ENCODE data around the gene MYBPC2.
A peak's percentile ranks its signal among the peaks of the same experiment; 100 is the strongest.

The MYBPC2 gene

GRCh38 chr19:50459067-50459456 is 26.4 kb downstream of the MYBPC2 start:
- no peak overlapping the region for H2BK12ac ChIP-seq (ENCODE audit: low read length)
- H4K12ac ChIP-seq (ENCODE audit: low read depth, low read length): no peak overlapping the region
- no peaks in the 10 kb centered on the region for H3K79me2 ChIP-seq (ENCODE audit: control insufficient read depth, insufficient read depth, low read length, poor library complexity)
- H4K8ac ChIP-seq (ENCODE audit: low read depth, low read length): no peak overlapping the region
- no peaks in the 10 kb centered on the region for H3K27me3 ChIP-seq (ENCODE audit: insufficient read depth, low read length)
- no peak for DNase-seq
- no peaks in the 10 kb centered on the region for H3K36me3 ChIP-seq (ENCODE audit: control insufficient read depth in 1 of 2, insufficient read depth in 2 of 2, low read length in 2 of 2)
- H3K9ac ChIP-seq (ENCODE audit: low read length): no peak overlapping the region
- no peak overlapping the region for H3K4ac ChIP-seq (ENCODE audit: low read depth, low read length)
- H2AK5ac ChIP-seq (ENCODE audit: low read length): no peak overlapping the region
- no peak overlapping the region for H3K23ac ChIP-seq (ENCODE audit: low read length)
- peaks cover 0 to 4% of the 10 kb centered on the region in 2 experiments for H3K4me1 ChIP-seq (ENCODE audit: control insufficient read depth in 1 of 2, insufficient read depth in 2 of 2, low read length in 2 of 2)
- no peak overlapping the region for H3K4me2 ChIP-seq (ENCODE audit: low read length)
- no peak overlapping the region for H2AFZ ChIP-seq (ENCODE audit: insufficient read depth, low read length, poor library complexity)
- no peak overlapping the region for H4K91ac ChIP-seq (ENCODE audit: low read depth, low read length)
- no CpG with 5 or more reads among the region's 32 CpGs for WGBS (ENCODE audit: extremely low coverage, insufficient coverage, insufficient read length)
- H2BK5ac ChIP-seq (ENCODE audit: low read depth, low read length, poor library complexity): no peak overlapping the region
- H3K4me3 ChIP-seq (ENCODE audit: low read depth, low read length): no peak overlapping the region
- no peak overlapping the region for H3K14ac ChIP-seq (ENCODE audit: low read length)
- H3K79me1 ChIP-seq (ENCODE audit: low read length): no peaks in the 10 kb centered on the region
- no peak overlapping the region for H3K18ac ChIP-seq (ENCODE audit: low read length)
- peaks cover 2% of the 10 kb centered on the region for H3K9me3 ChIP-seq (ENCODE audit: insufficient read depth, low read depth, low read length)
- no peak overlapping the region for H3K27ac ChIP-seq (ENCODE audit: low read depth, low read length)
- H2BK120ac ChIP-seq (ENCODE audit: insufficient read depth, low read length, poor library complexity): no peak overlapping the region

- Histone ChIP-seq H2BK12ac (ENCODE audit: low read length) (no peak overlapping the region), H4K91ac (ENCODE audit: low read depth, low read length) (no peak overlapping the region), H3K79me1 (ENCODE audit: low read length) (no peaks in the 10 kb centered on the region), H2BK120ac (ENCODE audit: insufficient read depth, low read length, poor library complexity) (peak overlapping the region; percentile 28), H4K12ac (ENCODE audit: low read depth, low read length) (no peak overlapping the region), H3K23ac (ENCODE audit: low read length) (no peak overlapping the region), H2AFZ (ENCODE audit: insufficient read depth, low read length, poor library complexity) (no peak overlapping the region), H3K36me3 (ENCODE audit: control insufficient read depth in 1 of 2, insufficient read depth in 2 of 2, low read length in 2 of 2) (no peaks in the 10 kb centered on the region), H3K9ac (ENCODE audit: low read length) (no peak overlapping the region), H4K8ac (ENCODE audit: low read depth, low read length) (no peak overlapping the region), H2BK5ac (ENCODE audit: low read depth, low read length, poor library complexity) (no peak overlapping the region), H3K4me3 (ENCODE audit: low read depth, low read length) (no peak overlapping the region), H3K27me3 (ENCODE audit: insufficient read depth, low read length) (no peaks in the 10 kb centered on the region), H3K4ac (ENCODE audit: low read depth, low read length) (no peak overlapping the region), H3K4me1 (ENCODE audit: control insufficient read depth in 1 of 2, insufficient read depth in 2 of 2, low read length in 2 of 2) (peaks cover 0 to 4% of the 10 kb centered on the region in 2 experiments), H3K27ac (ENCODE audit: low read depth, low read length) (no peak overlapping the region), H3K4me2 (ENCODE audit: low read length) (no peak overlapping the region), H3K79me2 (ENCODE audit: control insufficient read depth, insufficient read depth, low read length, poor library complexity) (no peaks in the 10 kb centered on the region), H2AK5ac (ENCODE audit: low read length) (no peak overlapping the region), H3K18ac (ENCODE audit: low read length) (no peak overlapping the region), H3K14ac (ENCODE audit: low read length) (no peak overlapping the region), H3K9me3 (ENCODE audit: insufficient read depth, low read depth, low read length) (peaks cover 2% of the 10 kb centered on the region)
- DNase-seq: no peak
- WGBS (ENCODE audit: extremely low coverage, insufficient coverage, insufficient read length): no CpG with 5 or more reads among the region's 1 CpG
Observed at GRCh38 chr19:50459638-50460037, 26.9 kb downstream of the MYBPC2 start.

- Histone ChIP-seq H3K79me1 (ENCODE audit: low read length) (no peaks in the 10 kb centered on the region), H3K9ac (ENCODE audit: low read length) (no peak overlapping the region), H2BK120ac (ENCODE audit: insufficient read depth, low read length, poor library complexity) (peak overlapping the region; percentile 28), H3K27me3 (ENCODE audit: insufficient read depth, low read length) (no peaks in the 10 kb centered on the region), H3K4me3 (ENCODE audit: low read depth, low read length) (no peak overlapping the region), H3K79me2 (ENCODE audit: control insufficient read depth, insufficient read depth, low read length, poor library complexity) (no peaks in the 10 kb centered on the region), H3K4me2 (ENCODE audit: low read length) (no peak overlapping the region), H2AFZ (ENCODE audit: insufficient read depth, low read length, poor library complexity) (no peak overlapping the region), H3K27ac (ENCODE audit: low read depth, low read length) (no peak overlapping the region), H3K14ac (ENCODE audit: low read length) (no peak overlapping the region), H2BK5ac (ENCODE audit: low read depth, low read length, poor library complexity) (no peak overlapping the region), H4K91ac (ENCODE audit: low read depth, low read length) (no peak overlapping the region), H3K4ac (ENCODE audit: low read depth, low read length) (no peak overlapping the region), H3K18ac (ENCODE audit: low read length) (no peak overlapping the region), H2BK12ac (ENCODE audit: low read length) (peak overlapping the region; percentile 64), H3K23ac (ENCODE audit: low read length) (no peak overlapping the region), H3K36me3 (ENCODE audit: control insufficient read depth in 1 of 2, insufficient read depth in 2 of 2, low read length in 2 of 2) (no peaks in the 10 kb centered on the region), H3K9me3 (ENCODE audit: insufficient read depth, low read depth, low read length) (peaks cover 2% of the 10 kb centered on the region), H4K8ac (ENCODE audit: low read depth, low read length) (no peak overlapping the region), H2AK5ac (ENCODE audit: low read length) (peak overlapping the region; percentile 32), H3K4me1 (ENCODE audit: control insufficient read depth in 1 of 2, insufficient read depth in 2 of 2, low read length in 2 of 2) (peaks cover 0 to 4% of the 10 kb centered on the region in 2 experiments), H4K12ac (ENCODE audit: low read depth, low read length) (no peak overlapping the region)
- DNase-seq: peak; percentile 6 to 26
- WGBS (ENCODE audit: extremely low coverage, insufficient coverage, insufficient read length): no CpG with 5 or more reads among the region's 13 CpGs
Observed at GRCh38 chr19:50460161-50460765, 27.6 kb downstream of the MYBPC2 start.

- Histone ChIP-seq H3K4me2 (ENCODE audit: low read length) (no peak overlapping the region), H3K79me2 (ENCODE audit: control insufficient read depth, insufficient read depth, low read length, poor library complexity) (no peaks in the 10 kb centered on the region), H2BK5ac (ENCODE audit: low read depth, low read length, poor library complexity) (no peak overlapping the region), H3K4ac (ENCODE audit: low read depth, low read length) (no peak overlapping the region), H3K4me1 (ENCODE audit: control insufficient read depth in 1 of 2, insufficient read depth in 2 of 2, low read length in 2 of 2) (peaks cover 0 to 9% of the 10 kb centered on the region in 2 experiments), H2AFZ (ENCODE audit: insufficient read depth, low read length, poor library complexity) (no peak overlapping the region), H3K36me3 (ENCODE audit: control insufficient read depth in 1 of 2, insufficient read depth in 2 of 2, low read length in 2 of 2) (no peaks in the 10 kb centered on the region), H2BK12ac (ENCODE audit: low read length) (no peak overlapping the region), H2BK120ac (ENCODE audit: insufficient read depth, low read length, poor library complexity) (no peak overlapping the region), H3K14ac (ENCODE audit: low read length) (no peak overlapping the region), H3K9ac (ENCODE audit: low read length) (no peak overlapping the region), H4K8ac (ENCODE audit: low read depth, low read length) (no peak overlapping the region), H3K79me1 (ENCODE audit: low read length) (no peaks in the 10 kb centered on the region), H3K9me3 (ENCODE audit: insufficient read depth, low read depth, low read length) (peaks cover 2% of the 10 kb centered on the region), H3K23ac (ENCODE audit: low read length) (no peak overlapping the region), H3K18ac (ENCODE audit: low read length) (no peak overlapping the region), H2AK5ac (ENCODE audit: low read length) (no peak overlapping the region), H3K4me3 (ENCODE audit: low read depth, low read length) (no peak overlapping the region), H3K27me3 (ENCODE audit: insufficient read depth, low read length) (no peaks in the 10 kb centered on the region), H4K12ac (ENCODE audit: low read depth, low read length) (no peak overlapping the region), H3K27ac (ENCODE audit: low read depth, low read length) (no peak overlapping the region), H4K91ac (ENCODE audit: low read depth, low read length) (no peak overlapping the region)
- DNase-seq: peak; percentile 55 to 81
- no CpG with 5 or more reads among the region's 28 CpGs for WGBS (ENCODE audit: extremely low coverage, insufficient coverage, insufficient read length)
Observed at GRCh38 chr19:50461066-50461875, 28.6 kb downstream of the MYBPC2 start.

All from trophoblast cell (in vitro differentiated cells and primary cell).